A549 (cell line): Measurements from ENCODE around the gene PTBP1. TPM values are rescaled to one million over a fixed set of nuclear protein-coding genes. Genes with fewer than 3 reads are reported as not detected.

Source experiments
- ATAC-seq, 2 experiments: fragments of 200-7000 bp in 1 of 2; fragments of >200 bp in 1 of 2; cut with Nextera tagmentation in 1 of 2; cut with Tn5 transposase in 1 of 2; 3 replicates each; pipeline versions ENCODE4 v1.8.0 to v1.9.1; 2018 to 2020; ENCODE audit warnings: mild to moderate bottlenecking in 1 of 2, moderate library complexity in 1 of 2
- CTCF ChIA-PET: fragments of 300-600 bp; sonication (Branson Sonifier 250); formaldehyde crosslinking; extraction: SDS; loops from one replicate; lab custom pipeline; 2021; ENCODE audit warnings: antibody characterized with exemption, inconsistent platforms; lab: Yijun Ruan, JAX
- POLR2A ChIA-PET: fragments of 350-600 bp; formaldehyde crosslinking; extraction: SDS; loops from one replicate; lab custom pipeline; 2021; ENCODE audit warnings: antibody characterized with exemption, inconsistent platforms; lab: Yijun Ruan, JAX
- DNase-seq, 2 experiments: peaks; one replicate each; pipeline versions ENCODE4 v3.0.0 to v3.0.0-alpha.2; 2011 to 2016; ENCODE audit warnings: low read depth in 1 of 2, low spot score in 1 of 2
- FAIRE-seq: peaks from 2 replicates; lab custom pipeline; 2011; peaks lifted over from hg19 to GRCh38; lab: Jason Lieb, UNC
- H3K27ac ChIP-seq, 2 experiments: fragments of >200 bp; sonication (Bioruptor Twin); formaldehyde crosslinking; 3 replicates each; pipeline ENCODE4 v1.5.1; 2016 to 2017
- H3K4me1 ChIP-seq: fragments of >200 bp; sonication (Bioruptor Twin); formaldehyde crosslinking; 3 replicates; pipeline ENCODE4 v1.6.1; 2016
- H3K4me2 ChIP-seq: fragments of >200 bp; sonication (Bioruptor Twin); formaldehyde crosslinking; 3 replicates; pipeline ENCODE4 v1.6.1; 2016
- H3K4me3 ChIP-seq: fragments of >200 bp; sonication (Bioruptor Twin); formaldehyde crosslinking; 3 replicates; pipeline ENCODE4 v1.5.1; 2016
- H3K9me3 ChIP-seq: fragments of >200 bp; sonication (Bioruptor Twin); formaldehyde crosslinking; 3 replicates; pipeline ENCODE4 v1.6.1; 2016
- BHLHE40 ChIP-seq: IDR thresholded peaks from 2 replicates; pipeline ENCODE4 v1.6.1; 2012; ENCODE audit warnings: low read depth, low read length, inconsistent platforms
- CBX2 ChIP-seq: fragments of 200-600 bp; sonication (generic); IDR thresholded peaks from 2 replicates; pipeline ENCODE4 v1.6.1; 2016; ENCODE audit warnings: low read depth, mild to moderate bottlenecking, borderline replicate concordance
- EHF ChIP-seq: fragments of 250-450 bp; sonication (Bioruptor Pico); IDR thresholded peaks from 2 replicates; pipeline ENCODE4 v1.5.0; 2020; ENCODE audit warnings: mild to moderate bottlenecking
- EHMT2 ChIP-seq: fragments of 200-600 bp; sonication (generic); IDR thresholded peaks from 2 replicates; pipeline ENCODE4 v1.6.1; 2016; ENCODE audit warnings: antibody characterized with exemption, low read depth, mild to moderate bottlenecking, moderate library complexity
- FOXS1 ChIP-seq: fragments of 250-450 bp; sonication (Bioruptor Pico); IDR thresholded peaks from 2 replicates; pipeline ENCODE4 v1.5.0; 2020; ENCODE audit warnings: mild to moderate bottlenecking, moderate library complexity
- GATA3 ChIP-seq: IDR thresholded peaks from 2 replicates; pipeline ENCODE4 v1.6.1; 2012; ENCODE audit warnings: borderline replicate concordance
- HOXA7 ChIP-seq: fragments of 250-450 bp; sonication (Bioruptor Pico); IDR thresholded peaks from 2 replicates; pipeline ENCODE4 v1.5.0; 2020; ENCODE audit warnings: mild to moderate bottlenecking, moderate library complexity
- HOXB13 ChIP-seq: fragments of 250-450 bp; sonication (Bioruptor Pico); IDR thresholded peaks from 2 replicates; pipeline ENCODE4 v1.5.0; 2020; ENCODE audit warnings: low read depth, mild to moderate bottlenecking, moderate library complexity
- JUN ChIP-seq, 2 experiments: fragments of >200 bp; sonication (Bioruptor Twin); formaldehyde crosslinking; IDR thresholded peaks; 2 replicates in 1 of 2; 3 replicates in 1 of 2; pipeline ENCODE4 v1.6.1; 2016 to 2017
- JUNB ChIP-seq: fragments of >200 bp; sonication (Bioruptor Twin); formaldehyde crosslinking; IDR thresholded peaks from 2 replicates; pipeline ENCODE4 v1.6.1; 2016
- KDM1A ChIP-seq: fragments of 200-600 bp; sonication (generic); IDR thresholded peaks from 2 replicates; pipeline ENCODE4 v1.6.1; 2016; ENCODE audit warnings: low read depth, mild to moderate bottlenecking
- KDM5A ChIP-seq: fragments of 200-600 bp; sonication (generic); IDR thresholded peaks from 2 replicates; pipeline ENCODE4 v1.6.1; 2016; ENCODE audit warnings: antibody characterized with exemption, mild to moderate bottlenecking
- MAZ ChIP-seq: fragments of 150-350 bp; IDR thresholded peaks from 2 replicates; pipeline ENCODE4 v1.6.1; 2014; ENCODE audit warnings: antibody characterized with exemption, low read depth, low read length, borderline replicate concordance
- NR3C1 ChIP-seq: fragments of >200 bp; sonication (Bioruptor Twin); formaldehyde crosslinking; IDR thresholded peaks from 3 replicates; pipeline ENCODE4 v1.6.1; 2017
- PHF8 ChIP-seq: fragments of 200-600 bp; sonication (generic); IDR thresholded peaks from 2 replicates; pipeline ENCODE4 v1.6.1; 2016; ENCODE audit warnings: low read depth, mild to moderate bottlenecking, antibody characterized with exemption, moderate library complexity, borderline replicate concordance
- RAD21 ChIP-seq, 2 experiments: fragments of >200 bp in 1 of 2; sonication (Bioruptor Twin) in 1 of 2; formaldehyde crosslinking in 1 of 2; IDR thresholded peaks in 1 of 2; conservative IDR thresholded peaks in 1 of 2; 2 replicates in 1 of 2; 3 replicates in 1 of 2; pipeline ENCODE4 v1.6.1; 2012 to 2018; ENCODE audit warnings: inconsistent platforms in 1 of 2
- RCOR1 ChIP-seq: fragments of 150-350 bp; IDR thresholded peaks from 2 replicates; pipeline ENCODE4 v1.6.1; 2014; ENCODE audit warnings: antibody characterized with exemption, low read length, low read depth
- RFX5 ChIP-seq: fragments of 450-650 bp; IDR thresholded peaks from 2 replicates; pipeline ENCODE4 v1.7.1; 2014; ENCODE audit warnings: antibody characterized with exemption, mild to moderate bottlenecking, moderate library complexity
- RNF2 ChIP-seq: fragments of 200-600 bp; sonication (generic); IDR thresholded peaks from 2 replicates; pipeline ENCODE4 v1.6.1; 2016; ENCODE audit warnings: low read depth, mild to moderate bottlenecking, antibody characterized with exemption, moderate library complexity, borderline replicate concordance
- TP53 ChIP-seq: fragments of 250-450 bp; sonication (Bioruptor Pico); IDR thresholded peaks from 2 replicates; pipeline ENCODE4 v1.5.0; 2021; ENCODE audit warnings: mild to moderate bottlenecking, moderate library complexity
- ZNF302 ChIP-seq: fragments of 250-450 bp; sonication (Bioruptor Pico); IDR thresholded peaks from 2 replicates; pipeline ENCODE4 v1.9.0; 2021; ENCODE audit warnings: inconsistent platforms, mild to moderate bottlenecking, moderate library complexity
- ZSCAN20 ChIP-seq: fragments of 250-450 bp; sonication (Bioruptor Pico); IDR thresholded peaks from 2 replicates; pipeline ENCODE4 v1.8.0; 2022; ENCODE audit warnings: mild to moderate bottlenecking, moderate library complexity
- WGBS: methylation state at CpG from one replicate; pipeline ENCODE4 v1.1.6; 2017; ENCODE audit errors: missing lambda C conversion rate; 5-methylcytosine and 5-hydroxymethylcytosine counted together
- polyA plus RNA-seq, 4 experiments: library from polyadenylated mRNA; depleted of rRNA in 3 of 4; stranded (reverse); fragments of >200 nt; fragmentation: RNase III in 1 of 4; extraction: RNeasy Plus Mini Kit Qiagen cat#74134 plus additional on column Dnase treatment in 1 of 4; gene quantifications; 2 replicates in 3 of 4; 3 replicates in 1 of 4; pipeline ENCODE4 v1.2.3, GENCODE V29; 2011 to 2017
- TF ChIP-seq, protein P1 (sequence below): IDR thresholded peaks from 2 replicates; pipeline ENCODE4 v1.6.1; 2012; ENCODE audit warnings: low read depth, borderline replicate concordance
- TF ChIP-seq, protein P2 (sequence below): fragments of >200 bp; sonication (Bioruptor Twin); formaldehyde crosslinking; IDR thresholded peaks from 2 replicates; pipeline ENCODE4 v1.6.1; 2016
- TF ChIP-seq, protein P3 (sequence below): fragments of >200 bp; sonication (Bioruptor Twin); formaldehyde crosslinking; IDR thresholded peaks from 3 replicates; pipeline ENCODE4 v1.6.1; 2016
- TF ChIP-seq, protein P4 (sequence below): fragments of 450-650 bp; IDR thresholded peaks from 2 replicates; pipeline ENCODE4 v1.6.1; 2014; ENCODE audit warnings: antibody characterized with exemption
- TF ChIP-seq, protein P5 (sequence below): fragments of 250-450 bp; sonication (Bioruptor Pico); IDR thresholded peaks from 2 replicates; pipeline ENCODE4 v1.5.0; 2021; ENCODE audit warnings: mild to moderate bottlenecking, moderate library complexity, borderline replicate concordance
- TF ChIP-seq, protein P6 (sequence below): fragments of 250-450 bp; sonication (Bioruptor Pico); IDR thresholded peaks from 2 replicates; pipeline ENCODE4 v1.5.0; 2020; ENCODE audit warnings: low read depth, mild to moderate bottlenecking, moderate library complexity

PTBP1 gene
- polyA plus RNA-seq, 2 of the 4 experiments (the other 2 are of a cell fraction): 144 to 264 TPM

DNA sequence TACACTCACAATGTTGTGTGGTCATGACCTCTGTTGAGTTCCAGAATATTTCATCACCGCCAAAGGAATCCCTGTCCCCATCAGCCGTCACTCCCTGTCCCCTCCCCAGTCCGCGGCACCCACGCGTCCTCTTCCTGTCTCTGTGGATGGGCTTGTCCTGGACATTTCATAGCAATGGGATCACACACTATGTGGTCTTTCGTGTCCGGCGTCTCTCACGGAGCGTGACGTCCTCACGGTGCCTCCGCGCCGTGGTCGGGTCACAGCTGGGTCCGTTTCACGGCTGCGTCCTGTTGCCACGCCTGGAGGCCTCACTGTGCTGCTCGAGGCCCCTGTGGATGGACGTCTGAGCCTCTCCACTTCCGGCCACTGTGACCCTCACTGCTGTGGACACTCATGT lies 37.0 kb downstream of the PTBP1 start:
- TF ChIP-seq RFX5 (no peak), EHMT2 (no peak), RAD21 (conservative IDR thresholded peaks at IDR 0.05 in 1 of 2, IDR thresholded peaks at IDR 0.05 in 1 of 2) (no peak), KDM5A (no peak), HOXB13 (no peak), JUNB (no peak), GATA3 (no peak), ZSCAN20 (CRISPR knock-in tag) (no peak), HOXA7 (CRISPR knock-in tag) (no peak), MAZ (no peak), CBX2 (no peak), EHF (CRISPR knock-in tag) (no peak)
- TF ChIP-seq, protein P1, sequence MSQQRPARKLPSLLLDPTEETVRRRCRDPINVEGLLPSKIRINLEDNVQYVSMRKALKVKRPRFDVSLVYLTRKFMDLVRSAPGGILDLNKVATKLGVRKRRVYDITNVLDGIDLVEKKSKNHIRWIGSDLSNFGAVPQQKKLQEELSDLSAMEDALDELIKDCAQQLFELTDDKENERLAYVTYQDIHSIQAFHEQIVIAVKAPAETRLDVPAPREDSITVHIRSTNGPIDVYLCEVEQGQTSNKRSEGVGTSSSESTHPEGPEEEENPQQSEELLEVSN: no peak
- TF ChIP-seq, protein P2, sequence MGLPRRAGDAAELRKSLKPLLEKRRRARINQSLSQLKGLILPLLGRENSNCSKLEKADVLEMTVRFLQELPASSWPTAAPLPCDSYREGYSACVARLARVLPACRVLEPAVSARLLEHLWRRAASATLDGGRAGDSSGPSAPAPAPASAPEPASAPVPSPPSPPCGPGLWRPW: no peak
- TF ChIP-seq, protein P3, sequence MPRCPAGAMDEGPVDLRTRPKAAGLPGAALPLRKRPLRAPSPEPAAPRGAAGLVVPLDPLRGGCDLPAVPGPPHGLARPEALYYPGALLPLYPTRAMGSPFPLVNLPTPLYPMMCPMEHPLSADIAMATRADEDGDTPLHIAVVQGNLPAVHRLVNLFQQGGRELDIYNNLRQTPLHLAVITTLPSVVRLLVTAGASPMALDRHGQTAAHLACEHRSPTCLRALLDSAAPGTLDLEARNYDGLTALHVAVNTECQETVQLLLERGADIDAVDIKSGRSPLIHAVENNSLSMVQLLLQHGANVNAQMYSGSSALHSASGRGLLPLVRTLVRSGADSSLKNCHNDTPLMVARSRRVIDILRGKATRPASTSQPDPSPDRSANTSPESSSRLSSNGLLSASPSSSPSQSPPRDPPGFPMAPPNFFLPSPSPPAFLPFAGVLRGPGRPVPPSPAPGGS: no peak
- POLR2A ChIA-PET: no interaction called here

DNA sequence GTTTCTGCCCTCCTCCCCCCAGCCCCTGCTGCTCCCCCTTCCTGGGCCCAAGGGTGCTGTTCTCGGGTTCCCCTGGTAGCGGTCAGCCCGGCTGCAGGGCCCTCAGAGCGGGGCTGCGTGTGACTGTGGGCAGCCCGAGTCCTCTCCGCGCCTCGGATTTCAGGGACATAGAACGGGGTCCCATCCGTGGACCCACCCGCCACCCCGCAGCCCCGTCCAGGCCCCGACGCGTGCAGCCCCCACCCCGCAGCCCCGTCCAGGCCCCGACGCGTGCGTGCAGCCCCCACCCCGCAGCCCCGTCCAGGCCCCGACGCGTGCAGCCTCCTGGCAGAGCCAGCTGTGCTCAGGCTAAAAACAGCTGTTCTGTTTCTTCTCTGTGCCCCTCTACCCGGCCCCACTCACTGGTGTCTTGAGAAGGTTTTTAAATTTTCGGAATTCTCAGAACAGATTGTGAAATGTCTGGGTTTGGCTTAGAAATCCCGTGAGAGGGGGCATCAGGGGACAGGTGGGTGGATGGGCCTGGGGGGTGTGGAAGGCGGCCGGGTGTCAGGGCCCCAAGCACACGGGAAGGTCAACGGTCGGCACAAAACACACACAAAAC lies 38.1 kb downstream of the PTBP1 start:
- no peak overlapping the region for H3K4me3 ChIP-seq
- WGBS: 69% methylated on average over 10 of the region's 36 CpGs
- no peaks in the 10 kb centered on the region for H3K9me3 ChIP-seq
- H3K27ac ChIP-seq: no peak overlapping the region
- no peak for TF ChIP-seq JUNB
- no peak for TF ChIP-seq ZNF302 (CRISPR knock-in tag)
- TF ChIP-seq HOXB13: no peak
- no peak for TF ChIP-seq PHF8
- TF ChIP-seq JUN (IDR thresholded peaks at IDR 0.05): no peak
- TF ChIP-seq BHLHE40: no peak
- TF ChIP-seq, protein P4, sequence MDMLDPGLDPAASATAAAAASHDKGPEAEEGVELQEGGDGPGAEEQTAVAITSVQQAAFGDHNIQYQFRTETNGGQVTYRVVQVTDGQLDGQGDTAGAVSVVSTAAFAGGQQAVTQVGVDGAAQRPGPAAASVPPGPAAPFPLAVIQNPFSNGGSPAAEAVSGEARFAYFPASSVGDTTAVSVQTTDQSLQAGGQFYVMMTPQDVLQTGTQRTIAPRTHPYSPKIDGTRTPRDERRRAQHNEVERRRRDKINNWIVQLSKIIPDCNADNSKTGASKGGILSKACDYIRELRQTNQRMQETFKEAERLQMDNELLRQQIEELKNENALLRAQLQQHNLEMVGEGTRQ: no peak
- H3K4me2 ChIP-seq: no peak overlapping the region
- ATAC-seq (peak in 1 of 2 experiments; percentile 76; a peak in 3 of 6 replicates), FAIRE-seq (no peak), DNase-seq (no peak)
- ChIA-PET CTCF (no interaction called here), POLR2A (no interaction called here)
- H3K4me1 ChIP-seq: no peaks in the 10 kb centered on the region

More for the DNA sequence above, 37.0 kb downstream of the PTBP1 start:
- FAIRE-seq (no peak), DNase-seq (no peak), ATAC-seq (peak; percentile 25 to 42; a peak in 3 of 6 replicates)
- WGBS: 78% methylated on average over 20 of the region's 24 CpGs
- H3K27ac ChIP-seq: no peak overlapping the region
- no peak overlapping the region for H3K4me2 ChIP-seq
- H3K4me1 ChIP-seq: no peaks in the 10 kb centered on the region
- H3K4me3 ChIP-seq: no peak overlapping the region
- CTCF ChIA-PET: no interaction called here
- H3K9me3 ChIP-seq: no peaks in the 10 kb centered on the region

DNA sequence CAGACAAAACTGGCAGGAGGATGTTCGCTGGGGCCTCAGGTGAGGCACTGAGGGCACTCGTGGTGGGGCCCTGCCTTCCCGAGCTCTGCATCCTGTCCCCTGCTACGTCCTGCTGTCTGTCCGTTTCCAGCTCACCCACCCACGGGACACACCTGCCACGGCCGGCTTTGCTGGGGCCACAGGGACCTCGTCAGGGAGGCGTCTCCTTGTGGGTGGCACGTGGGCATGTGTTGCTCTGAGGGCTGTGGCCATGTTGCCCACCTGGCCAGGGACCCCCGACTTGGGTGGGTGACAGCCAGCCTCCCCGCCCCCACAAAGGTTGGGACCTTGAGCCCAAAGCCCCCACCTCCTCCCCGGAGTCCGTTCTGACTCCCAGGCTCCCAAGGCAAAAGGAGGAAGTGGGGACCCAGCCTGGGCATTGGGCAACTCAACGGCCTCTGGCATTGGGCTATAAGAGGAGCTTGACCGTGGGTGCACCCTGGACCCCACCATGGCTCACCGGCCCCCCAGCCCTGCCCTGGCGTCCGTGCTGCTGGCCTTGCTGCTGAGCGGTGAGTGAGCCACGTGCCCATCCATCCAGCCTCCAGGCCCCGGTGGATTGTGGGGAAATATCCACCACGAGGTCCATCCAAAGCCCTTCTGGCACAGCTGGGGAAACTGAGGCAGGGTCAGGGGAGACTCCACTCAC lies 43.4 kb downstream of the PTBP1 start, which contains the start of gene PRTN3:
TSS of gene PRTN3 (plus strand) at position 481 of the 688 bp plus-strand sequence. CDS start at position 491, 10 bp downstream.
- H3K27ac ChIP-seq: no peak within 1 kb of the TSS
- H3K4me2 ChIP-seq: no peak within 1 kb of the TSS
- H3K9me3 ChIP-seq: no peaks in the 10 kb centered on the region
- WGBS: 61% methylated on average over 7 of the region's 24 CpGs
- no peak for DNase-seq
- FAIRE-seq: no peak
- ATAC-seq: no peak
- H3K4me3 ChIP-seq: no peak within 1 kb of the TSS
- H3K4me1 ChIP-seq: peaks cover 9% of the 10 kb centered on the region; the same call in 1 of the 3 replicates
- ChIA-PET CTCF (no interaction called here), POLR2A (no interaction called here)
- TF ChIP-seq, protein P5, sequence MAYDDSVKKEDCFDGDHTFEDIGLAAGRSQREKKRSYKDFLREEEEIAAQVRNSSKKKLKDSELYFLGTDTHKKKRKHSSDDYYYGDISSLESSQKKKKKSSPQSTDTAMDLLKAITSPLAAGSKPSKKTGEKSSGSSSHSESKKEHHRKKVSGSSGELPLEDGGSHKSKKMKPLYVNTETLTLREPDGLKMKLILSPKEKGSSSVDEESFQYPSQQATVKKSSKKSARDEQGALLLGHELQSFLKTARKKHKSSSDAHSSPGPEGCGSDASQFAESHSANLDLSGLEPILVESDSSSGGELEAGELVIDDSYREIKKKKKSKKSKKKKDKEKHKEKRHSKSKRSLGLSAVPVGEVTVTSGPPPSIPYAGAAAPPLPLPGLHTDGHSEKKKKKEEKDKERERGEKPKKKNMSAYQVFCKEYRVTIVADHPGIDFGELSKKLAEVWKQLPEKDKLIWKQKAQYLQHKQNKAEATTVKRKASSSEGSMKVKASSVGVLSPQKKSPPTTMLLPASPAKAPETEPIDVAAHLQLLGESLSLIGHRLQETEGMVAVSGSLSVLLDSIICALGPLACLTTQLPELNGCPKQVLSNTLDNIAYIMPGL: no peak
- TF ChIP-seq CBX2: no peak
- TF ChIP-seq, protein P6, sequence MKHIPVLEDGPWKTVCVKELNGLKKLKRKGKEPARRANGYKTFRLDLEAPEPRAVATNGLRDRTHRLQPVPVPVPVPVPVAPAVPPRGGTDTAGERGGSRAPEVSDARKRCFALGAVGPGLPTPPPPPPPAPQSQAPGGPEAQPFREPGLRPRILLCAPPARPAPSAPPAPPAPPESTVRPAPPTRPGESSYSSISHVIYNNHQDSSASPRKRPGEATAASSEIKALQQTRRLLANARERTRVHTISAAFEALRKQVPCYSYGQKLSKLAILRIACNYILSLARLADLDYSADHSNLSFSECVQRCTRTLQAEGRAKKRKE: no peak
- no peak for TF ChIP-seq KDM1A
- TF ChIP-seq FOXS1: no peak
- TF ChIP-seq RCOR1: no peak
- no peak for TF ChIP-seq NR3C1
- TF ChIP-seq ZNF302 (CRISPR knock-in tag): no peak
- TF ChIP-seq RNF2: no peak
- TF ChIP-seq TP53: no peak
- no peak for TF ChIP-seq MAZ
